NOMO-1 treated with dmso at 0.1 percent for 144 hours (cell line): Measurements from ENCODE around the gene KCNJ12.

Experiments
- DNase-seq: peaks from one replicate; lab custom pipeline; 2025; ENCODE audit not compliant: unreplicated experiment; lab: John Stamatoyannopoulos, UW

Gene KCNJ12

GRCh38 chr17:21365016-21365415 lies 11.1 kb upstream of the KCNJ12 start:
- DNase-seq = no peak

DNA sequence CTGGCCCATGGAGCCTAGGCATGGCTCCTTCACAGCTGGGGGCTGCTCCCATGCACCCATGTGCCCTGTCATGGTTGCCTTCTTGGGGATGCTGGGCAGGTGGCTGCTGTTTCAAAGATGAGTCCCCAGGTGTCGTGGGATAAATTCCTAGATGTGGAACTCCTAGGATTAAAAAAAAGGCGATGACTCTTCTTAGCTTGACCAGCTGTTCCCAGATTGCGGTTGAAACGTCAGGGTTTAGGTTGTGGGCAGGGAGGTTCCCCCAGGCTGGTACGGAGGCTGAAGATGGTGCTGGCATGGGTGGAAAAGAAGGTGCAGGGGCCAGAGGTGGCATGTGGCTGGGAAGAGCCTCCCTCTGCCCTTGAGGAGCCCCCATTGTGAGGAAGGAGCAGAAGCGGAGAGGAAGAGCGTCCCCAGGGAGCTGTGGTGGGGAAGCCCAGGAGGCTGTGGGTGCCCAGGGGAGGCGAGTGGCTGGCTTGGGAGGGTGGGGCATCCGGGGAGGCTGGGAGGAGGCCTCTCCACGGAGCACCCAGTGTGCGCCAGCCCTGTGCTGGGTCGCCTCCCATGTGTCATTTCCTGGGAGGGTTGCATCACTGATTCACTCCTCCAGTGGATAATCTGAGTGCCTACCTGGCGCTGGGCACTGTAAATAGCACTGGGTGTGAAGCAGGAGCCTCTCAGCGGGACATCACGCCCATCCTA lies 7.5 kb upstream of the KCNJ12 start:
- no peak for DNase-seq

DNA sequence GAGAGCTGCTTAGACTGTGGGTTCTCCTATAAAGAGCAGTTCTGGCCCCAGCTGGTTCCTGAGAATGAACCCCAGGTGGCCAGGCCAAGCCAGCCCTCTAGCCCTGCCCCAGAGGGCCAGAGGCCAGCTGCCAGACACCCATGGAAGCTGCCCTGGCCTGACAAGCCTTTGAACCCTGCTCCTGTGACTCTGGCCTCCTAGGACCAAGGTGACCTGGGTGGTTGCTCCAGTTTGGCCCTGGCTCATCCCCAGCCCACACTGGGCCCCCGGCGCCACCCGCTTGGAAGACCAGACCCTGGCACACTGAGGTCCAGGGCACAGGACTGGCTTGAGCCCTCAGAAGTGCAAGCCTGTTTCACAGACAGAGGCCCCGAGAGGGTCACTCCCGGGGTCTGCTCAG lies 6.8 kb upstream of the KCNJ12 start:
- no peak for DNase-seq

- DNase-seq = peak; percentile 66
Measured at GRCh38 chr17:21370430-21370829, 5.7 kb upstream of the KCNJ12 start.

GRCh38 chr17:21371511-21372081 lies 4.6 kb upstream of the KCNJ12 start:
- DNase-seq = no peak

DNA sequence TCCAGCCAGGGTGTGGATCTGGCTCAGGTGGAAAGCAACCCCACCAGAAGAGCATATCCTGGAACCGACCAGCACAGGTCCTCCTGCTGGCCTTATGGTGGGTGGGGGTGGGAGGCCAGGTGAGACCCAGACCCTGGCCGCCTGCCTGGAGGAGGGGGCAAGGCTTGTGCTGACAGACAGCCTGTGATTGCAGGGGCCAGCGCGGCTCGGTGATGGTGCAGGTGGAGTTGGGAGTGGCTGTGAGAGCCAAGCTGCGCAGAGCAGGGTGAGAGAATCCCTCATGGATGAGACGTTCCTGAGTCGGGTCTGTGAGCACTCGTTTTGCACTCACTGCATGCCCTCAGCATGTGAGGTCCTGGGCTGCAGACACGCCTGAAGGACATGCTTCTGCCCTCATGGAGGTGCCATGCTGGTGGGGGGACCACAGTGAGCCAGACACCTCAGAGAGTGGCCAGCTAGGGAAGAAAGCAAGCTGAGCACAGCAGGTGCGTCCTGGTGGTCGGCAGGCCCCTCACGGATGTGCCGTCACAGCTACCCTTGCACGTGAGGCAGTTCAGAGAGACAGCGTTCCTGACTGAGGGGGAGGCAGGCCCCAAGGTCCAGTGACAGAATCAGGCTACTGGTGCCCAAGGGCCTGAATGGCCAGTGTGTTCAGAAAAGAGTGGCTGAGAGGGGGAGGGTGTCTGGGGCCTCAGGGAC lies 3.8 kb upstream of the KCNJ12 start:
- no peak for DNase-seq

DNA sequence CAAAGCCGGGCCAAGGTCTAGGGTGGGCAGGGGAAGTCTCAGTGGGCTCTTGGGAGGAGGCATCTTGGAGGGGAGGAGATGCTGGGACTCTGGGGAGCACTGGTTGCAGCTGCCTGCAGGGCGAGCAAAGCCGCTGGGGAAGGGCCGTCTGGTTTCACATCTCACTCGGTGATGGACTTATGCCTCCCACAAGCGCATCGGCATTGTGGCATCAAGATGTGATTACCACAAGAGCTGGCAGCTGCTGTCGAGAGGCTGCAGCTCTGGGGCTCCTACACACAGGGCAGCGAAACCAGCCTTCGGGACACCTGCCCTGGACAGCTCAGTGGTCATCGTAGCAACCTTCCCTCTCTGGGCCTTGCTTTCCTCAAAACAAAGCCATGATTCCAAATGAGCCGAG lies 3.1 kb upstream of the KCNJ12 start:
- no peak for DNase-seq

DNA sequence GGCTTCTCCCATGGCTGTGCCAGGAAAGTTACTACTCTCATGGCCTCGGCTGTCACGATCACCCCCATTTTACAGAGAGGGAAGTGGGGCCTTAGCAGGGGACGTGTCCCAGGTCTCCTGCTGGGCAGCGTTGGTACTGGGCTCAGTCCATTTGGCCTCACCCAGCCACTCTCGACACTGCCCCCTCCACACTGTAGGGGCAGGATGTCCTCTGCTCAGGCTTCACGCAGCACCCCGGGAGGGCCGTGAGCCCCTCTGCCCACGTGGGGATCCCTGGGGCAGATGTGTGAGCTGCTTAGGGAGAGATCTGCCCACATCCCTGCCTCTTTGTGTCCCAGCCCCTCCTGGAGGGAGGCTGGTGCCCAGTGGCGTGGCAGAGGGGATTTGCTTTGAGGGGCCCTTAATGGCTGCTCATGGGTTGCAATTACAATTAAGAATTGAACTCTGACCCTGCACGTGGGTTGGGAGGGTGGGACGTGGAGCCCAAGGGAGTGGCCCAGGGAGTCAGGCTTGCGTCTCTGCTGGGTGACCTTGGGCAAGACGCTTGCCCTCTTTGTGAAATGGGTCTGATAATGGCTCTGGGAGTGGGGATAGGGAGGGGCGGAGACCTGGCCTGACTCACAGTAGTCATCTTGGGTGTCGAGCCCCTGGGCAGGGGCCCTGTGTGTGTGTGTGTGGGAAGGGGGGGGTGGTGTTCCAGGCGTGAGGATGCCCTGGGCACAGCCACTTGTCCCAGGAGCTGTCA lies 2.3 kb upstream of the KCNJ12 start:
- DNase-seq = no peak

DNA sequence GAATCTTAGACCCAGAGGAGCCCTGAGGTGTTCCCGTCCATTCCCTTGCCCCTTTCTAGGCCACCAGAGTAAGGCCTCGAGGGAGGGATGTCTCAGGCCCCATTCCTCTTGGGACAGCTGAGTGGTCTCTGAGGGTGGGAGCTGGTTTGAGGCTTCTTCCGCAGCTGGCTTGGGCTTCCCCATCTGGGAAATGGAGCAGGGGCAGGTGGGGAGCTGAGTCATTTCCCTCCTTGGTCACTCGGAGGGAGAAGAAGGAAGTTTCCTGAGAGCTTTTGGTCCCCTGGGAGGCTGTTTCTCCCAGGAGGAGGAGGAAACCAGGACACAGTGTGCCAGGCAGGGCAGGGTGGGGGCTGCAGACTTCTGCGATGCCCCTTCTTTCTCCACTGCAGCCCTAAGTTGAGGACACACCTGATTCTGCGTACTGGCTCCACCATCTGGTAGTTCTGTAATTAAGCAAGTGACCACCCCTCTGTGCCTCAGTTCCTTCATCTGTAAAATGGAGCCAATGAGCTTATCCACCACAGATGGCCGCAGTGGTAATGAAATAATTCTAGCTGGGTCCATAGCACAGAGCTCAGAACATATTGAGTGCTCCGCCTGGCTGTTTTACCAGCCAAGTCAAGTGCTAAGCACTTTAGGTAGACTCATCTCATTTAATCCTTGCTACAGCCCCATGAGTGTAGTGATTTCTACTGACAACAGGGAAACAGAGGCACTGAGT lies 1.6 kb upstream of the KCNJ12 start:
- no peak for DNase-seq

GRCh38 chr17:21375162-21375560 lies 996 bp upstream of the KCNJ12 start:
- DNase-seq = no peak

GRCh38 chr17:21375757-21376080 lies 438 bp upstream of the KCNJ12 start:
- DNase-seq = no peak

- no peak for DNase-seq
Measured at GRCh38 chr17:21376759-21377690, 868 bp downstream of the KCNJ12 start.

- no peak for DNase-seq
Measured at GRCh38 chr17:21377705-21378396, 1.7 kb downstream of the KCNJ12 start.

- no peak for DNase-seq
Measured at GRCh38 chr17:21378553-21378952, 2.4 kb downstream of the KCNJ12 start.

GRCh38 chr17:21379080-21379711 lies 3.0 kb downstream of the KCNJ12 start:
- DNase-seq = no peak

- DNase-seq = no peak
Measured at GRCh38 chr17:21380659-21381058, 4.5 kb downstream of the KCNJ12 start.

DNA sequence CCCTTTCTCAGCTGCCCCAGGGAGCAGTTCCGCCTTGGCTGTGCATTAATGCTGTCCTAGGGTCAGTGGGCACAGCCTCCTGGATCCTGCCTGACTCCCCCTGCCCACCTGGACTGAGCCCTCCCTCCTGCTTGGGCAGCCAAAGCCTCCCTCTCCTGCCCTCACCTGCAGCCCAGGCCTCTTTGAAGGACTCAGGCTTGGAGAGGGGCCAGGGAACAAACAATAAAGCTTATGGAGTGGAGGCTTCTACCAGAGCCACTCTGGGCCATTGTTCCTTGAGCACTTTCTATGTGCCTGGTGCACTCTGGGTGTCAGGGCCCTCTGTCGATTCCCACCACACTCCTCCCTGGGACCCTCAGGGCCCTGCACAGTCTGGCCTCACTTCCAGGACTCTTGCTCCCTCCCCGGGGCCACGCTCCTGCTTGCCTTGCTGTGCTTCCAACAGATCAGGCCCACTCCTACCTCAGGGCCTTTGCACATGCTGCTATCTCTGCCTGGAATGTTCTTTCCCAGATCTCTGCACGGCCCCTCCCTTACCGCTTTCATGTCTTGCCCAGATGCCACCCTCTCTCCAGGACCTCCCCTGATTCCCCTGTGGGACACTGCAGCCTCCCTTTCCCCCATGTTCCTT lies 5.0 kb downstream of the KCNJ12 start:
- DNase-seq = no peak
